ENCODE data around the gene ELMO1. TPM values are rescaled to one million over a fixed set of nuclear protein-coding genes. Genes with fewer than 3 reads are reported as not detected.

The ELMO1 gene
- total RNA-seq, 1 experiment from 2014 or later = 1.1 TPM

- DNase-seq (ENCODE audit: low read depth, low spot score) = no peak
- TF ChIP-seq ELF1 (IDR thresholded peaks at IDR 0.05; ENCODE audit: borderline replicate concordance, low read depth) (no peak), ZBTB33 (IDR thresholded peaks at IDR 0.05; ENCODE audit: extremely low read depth, insufficient replicate concordance, low read length) (no peak), POLR2A (IDR thresholded peaks at IDR 0.05; ENCODE audit: borderline replicate concordance, extremely low read depth, insufficient read depth, insufficient read length) (no peak), EZH2phosphoT487 (IDR thresholded peaks at IDR 0.05; ENCODE audit: borderline replicate concordance) (no peak)
- Histone ChIP-seq H3K4me1 (ENCODE audit: control insufficient read depth in 1 of 2, insufficient read depth in 2 of 2, low read length in 2 of 2) (no peaks in the 10 kb centered on the region), H3K27ac (ENCODE audit: low read depth, low read length) (no peak overlapping the region), H3K79me2 (ENCODE audit: insufficient read depth, low read length) (no peaks in the 10 kb centered on the region), H3K27me3 (ENCODE audit: insufficient read depth, low read length) (no peaks in the 10 kb centered on the region), H3K9ac (ENCODE audit: low read length) (no peak overlapping the region), H3K4me3 (replicated peaks in 1 of 2; ENCODE audit: low read depth in 1 of 2, low read length in 2 of 2) (no peak overlapping the region), H2AFZ (ENCODE audit: low read depth, low read length, poor library complexity, severe bottlenecking) (no peak overlapping the region), H4K20me1 (ENCODE audit: insufficient read depth) (no peaks in the 10 kb centered on the region), H3K4me2 (ENCODE audit: low read length) (no peak overlapping the region), H3K9me3 (ENCODE audit: control insufficient read depth in 1 of 2, insufficient read depth in 1 of 2, low read depth in 1 of 2, low read length in 2 of 2) (no peaks in the 10 kb centered on the region), H3K9me2 (ENCODE audit: insufficient read depth) (no peaks in the 10 kb centered on the region), H3K36me3 (ENCODE audit: control insufficient read depth in 1 of 2, insufficient read depth in 2 of 2, low read length in 2 of 2) (no peaks in the 10 kb centered on the region)
- CTCF ChIA-PET = interaction anchor here (1.6 kb wide), 1 partner anchor 228 kb away, joined by 5 read pairs; no protein-coding TSS in a partner anchor
- POLR2A ChIA-PET = no interaction called here
- intact Hi-C loops (cut with micrococcal nuclease) = loop anchor here (5.0 kb wide), 2 partner anchors 208 to 538 kb away; no protein-coding TSS in a partner anchor
- RAD21 ChIA-PET (ENCODE audit: low non-redundant PET in 1 of 2, low total read pairs in 2 of 2, uncharacterized antibody in 2 of 2, unreplicated experiment in 2 of 2) = no interaction called here
- ATAC-seq = no peak
- no TSS peak for BruUV-seq (replicated peaks)
Observed at GRCh38 chr7:37194943-37195342, 253.7 kb downstream of the ELMO1 start.

- ChIA-PET CTCF (interaction anchor here (1.6 kb wide), 1 partner anchor 226 kb away, joined by 5 read pairs; no protein-coding TSS in a partner anchor), RAD21 (ENCODE audit: low non-redundant PET in 1 of 2, low total read pairs in 2 of 2, uncharacterized antibody in 2 of 2, unreplicated experiment in 2 of 2) (no interaction called here), POLR2A (no interaction called here)
- intact Hi-C loops (cut with micrococcal nuclease) = loop anchor here (5.0 kb wide), 1 partner anchor 536 kb away; no protein-coding TSS in a partner anchor
- Histone ChIP-seq H3K4me2 (ENCODE audit: low read length) (no peak overlapping the region), H3K4me1 (ENCODE audit: control insufficient read depth in 1 of 2, insufficient read depth in 2 of 2, low read length in 2 of 2) (no peaks in the 10 kb centered on the region), H4K20me1 (ENCODE audit: insufficient read depth) (no peaks in the 10 kb centered on the region), H2AFZ (ENCODE audit: low read depth, low read length, poor library complexity, severe bottlenecking) (no peak overlapping the region), H3K9me3 (ENCODE audit: control insufficient read depth in 1 of 2, insufficient read depth in 1 of 2, low read depth in 1 of 2, low read length in 2 of 2) (no peaks in the 10 kb centered on the region), H3K9me2 (ENCODE audit: insufficient read depth) (no peaks in the 10 kb centered on the region), H3K27me3 (ENCODE audit: insufficient read depth, low read length) (no peaks in the 10 kb centered on the region), H3K79me2 (ENCODE audit: insufficient read depth, low read length) (no peaks in the 10 kb centered on the region), H3K27ac (ENCODE audit: low read depth, low read length) (no peak overlapping the region), H3K4me3 (replicated peaks in 1 of 2; ENCODE audit: low read depth in 1 of 2, low read length in 2 of 2) (no peak overlapping the region), H3K9ac (ENCODE audit: low read length) (no peak overlapping the region), H3K36me3 (ENCODE audit: control insufficient read depth in 1 of 2, insufficient read depth in 2 of 2, low read length in 2 of 2) (no peaks in the 10 kb centered on the region)
- no peak for DNase-seq (ENCODE audit: low read depth, low spot score)
- TF ChIP-seq SP1 (IDR thresholded peaks at IDR 0.05; ENCODE audit: low read depth) = no peak
- TF ChIP-seq RAD21 (IDR thresholded peaks at IDR 0.05; ENCODE audit: low read depth) = no peak
- no peak for TF ChIP-seq EZH2 (IDR thresholded peaks at IDR 0.05)
- TF ChIP-seq CTCF (IDR thresholded peaks at IDR 0.05 in 2 of 3, conservative IDR thresholded peaks at IDR 0.05 in 1 of 3; ENCODE audit: borderline replicate concordance in 1 of 3, insufficient read depth in 1 of 3, low read depth in 2 of 3, low read length in 2 of 3) = no peak
- no peak for TF ChIP-seq SRF (IDR thresholded peaks at IDR 0.05; ENCODE audit: low read depth)
- no peak for TF ChIP-seq EZH2phosphoT487 (IDR thresholded peaks at IDR 0.05; ENCODE audit: borderline replicate concordance)
- TF ChIP-seq ATF3 (IDR thresholded peaks at IDR 0.05) = no peak
- TF ChIP-seq POLR2AphosphoS5 (IDR thresholded peaks at IDR 0.05; ENCODE audit: low read depth, low read length) = no peak
- TF ChIP-seq ZNF274 (IDR thresholded peaks at IDR 0.05; ENCODE audit: low read depth, low read length) = no peak
- no peak for ATAC-seq
- no TSS peak for BruUV-seq (replicated peaks)
Observed at GRCh38 chr7:37193775-37194135, 254.9 kb downstream of the ELMO1 start.
